Tibial nerve (tissue), 4 donors: ENCODE results near the gene SLC35F3.

ENCODE experiments used
- EP300 ChIP-seq, 2 donors: sonication (generic); formaldehyde crosslinking; IDR thresholded peaks; one replicate each; pipeline ENCODE4 v1.6.1; 2017; ENCODE audit warnings: antibody characterized with exemption in 2 of 2, mild to moderate bottlenecking in 1 of 2
- POLR2A ChIP-seq, 2 donors: fragments of 450-650 bp; IDR thresholded peaks; one replicate each; pipeline ENCODE4 v1.6.1; 2017; ENCODE audit warnings: antibody characterized with exemption in 2 of 2, mild to moderate bottlenecking in 2 of 2, moderate library complexity in 2 of 2
- TF ChIP-seq, protein P1 (sequence below), 5 experiments: fragments of 200-600 bp in 3 of 5; fragments of 450-650 bp in 2 of 5; sonication (generic) in 3 of 5; IDR thresholded peaks; one replicate each; pipeline ENCODE4 v1.5.1; 2016 to 2019; ENCODE audit warnings: antibody characterized with exemption in 5 of 5, mild to moderate bottlenecking in 3 of 5, moderate library complexity in 2 of 5

DNA sequence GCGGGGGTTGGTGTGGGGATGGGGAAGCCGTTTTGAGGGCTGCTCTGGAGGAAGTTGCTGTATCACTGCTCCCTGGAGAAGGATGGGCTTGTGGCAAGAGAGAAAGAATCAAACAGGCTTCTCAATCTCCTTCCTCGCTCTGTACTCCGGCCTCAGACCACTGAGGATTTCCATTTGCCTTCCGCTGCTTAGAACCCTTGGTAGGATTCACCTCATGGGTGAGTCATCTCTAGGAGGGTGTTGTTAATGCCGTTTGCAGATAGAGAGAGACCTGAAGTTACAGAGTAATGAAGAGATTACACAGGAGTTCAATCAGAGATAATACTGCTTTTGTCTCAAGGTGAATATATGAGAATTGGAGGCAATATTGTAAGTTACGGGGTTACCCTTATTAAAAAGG is 15.3 kb downstream of the SLC35F3 start:
- TF ChIP-seq, protein P1, sequence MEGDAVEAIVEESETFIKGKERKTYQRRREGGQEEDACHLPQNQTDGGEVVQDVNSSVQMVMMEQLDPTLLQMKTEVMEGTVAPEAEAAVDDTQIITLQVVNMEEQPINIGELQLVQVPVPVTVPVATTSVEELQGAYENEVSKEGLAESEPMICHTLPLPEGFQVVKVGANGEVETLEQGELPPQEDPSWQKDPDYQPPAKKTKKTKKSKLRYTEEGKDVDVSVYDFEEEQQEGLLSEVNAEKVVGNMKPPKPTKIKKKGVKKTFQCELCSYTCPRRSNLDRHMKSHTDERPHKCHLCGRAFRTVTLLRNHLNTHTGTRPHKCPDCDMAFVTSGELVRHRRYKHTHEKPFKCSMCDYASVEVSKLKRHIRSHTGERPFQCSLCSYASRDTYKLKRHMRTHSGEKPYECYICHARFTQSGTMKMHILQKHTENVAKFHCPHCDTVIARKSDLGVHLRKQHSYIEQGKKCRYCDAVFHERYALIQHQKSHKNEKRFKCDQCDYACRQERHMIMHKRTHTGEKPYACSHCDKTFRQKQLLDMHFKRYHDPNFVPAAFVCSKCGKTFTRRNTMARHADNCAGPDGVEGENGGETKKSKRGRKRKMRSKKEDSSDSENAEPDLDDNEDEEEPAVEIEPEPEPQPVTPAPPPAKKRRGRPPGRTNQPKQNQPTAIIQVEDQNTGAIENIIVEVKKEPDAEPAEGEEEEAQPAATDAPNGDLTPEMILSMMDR (IDR thresholded peaks at IDR 0.05): no peak
- no peak for TF ChIP-seq POLR2A (IDR thresholded peaks at IDR 0.05)
- TF ChIP-seq EP300 (IDR thresholded peaks at IDR 0.05): no peak
